NT2/D1 (cell line): Measurements from ENCODE around the gene INAVA.

ENCODE experiments used
- SUZ12 ChIP-seq: IDR thresholded peaks from 2 replicates; pipeline ENCODE4 v1.6.1; 2011; ENCODE audit not compliant: insufficient read length, insufficient read depth; ENCODE audit errors: extremely low read depth
- YY1 ChIP-seq: IDR thresholded peaks from 2 replicates; pipeline ENCODE4 v1.6.1; 2011; ENCODE audit not compliant: insufficient read length, insufficient read depth
- ZNF274 ChIP-seq: IDR thresholded peaks from 2 replicates; pipeline ENCODE4 v1.6.1; 2011; ENCODE audit warnings: mild to moderate bottlenecking, low read depth, low read length

DNA sequence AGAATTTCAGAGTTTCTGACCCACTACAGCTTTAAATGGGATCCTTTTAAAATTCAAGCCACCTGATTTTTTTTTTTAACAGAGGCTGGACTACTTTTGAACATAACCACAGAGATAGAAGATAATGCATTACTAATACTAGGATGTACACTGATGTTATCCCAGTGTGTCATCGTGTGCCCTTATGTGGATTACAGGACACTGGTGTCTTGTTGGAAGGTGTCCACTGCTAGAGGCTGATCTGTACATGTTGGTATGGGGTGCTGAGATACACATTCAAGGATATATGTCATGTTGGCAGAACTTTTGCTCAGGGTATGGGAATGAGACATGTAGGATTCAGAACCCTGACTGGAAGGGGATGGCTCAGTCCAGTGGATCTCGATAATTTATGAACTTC, 56.3 kb downstream of the INAVA start:
- TF ChIP-seq SUZ12, result no peak
- TF ChIP-seq ZNF274, result no peak
- TF ChIP-seq YY1, result no peak
